NCI-H748 (cell line): ENCODE data around the gene GNAT3.
A peak's percentile ranks its signal among the peaks of the same experiment; 100 is the strongest.

Experiments used
- DNase-seq: peaks from one replicate; lab custom pipeline; 2025; ENCODE audit not compliant: unreplicated experiment; lab: John Stamatoyannopoulos, UW

GNAT3 gene

DNA sequence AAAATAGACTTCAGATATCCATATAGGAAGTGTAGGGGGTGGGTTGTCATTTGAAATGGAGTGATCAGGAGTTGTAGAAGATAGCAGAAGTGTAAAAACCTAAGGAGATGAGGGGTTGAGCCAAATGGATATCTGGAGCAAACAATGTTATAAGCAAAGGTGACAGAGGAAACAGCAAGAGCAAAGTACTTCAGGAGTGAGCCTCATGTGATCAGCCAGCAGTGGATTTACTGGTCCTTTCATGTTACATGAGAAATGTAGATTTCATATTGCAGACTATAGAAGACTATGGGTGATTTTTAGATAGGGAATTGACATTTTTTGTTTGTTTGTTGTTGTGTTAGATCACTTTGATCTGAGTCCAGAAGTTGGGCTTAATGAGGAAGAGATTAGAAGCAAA, 47.7 kb downstream of the GNAT3 start:
- DNase-seq = no peak

- DNase-seq = peak; percentile 68
These were observed 48.5 kb downstream of the GNAT3 start for GRCh38 chr7:80463272-80463920.

DNA sequence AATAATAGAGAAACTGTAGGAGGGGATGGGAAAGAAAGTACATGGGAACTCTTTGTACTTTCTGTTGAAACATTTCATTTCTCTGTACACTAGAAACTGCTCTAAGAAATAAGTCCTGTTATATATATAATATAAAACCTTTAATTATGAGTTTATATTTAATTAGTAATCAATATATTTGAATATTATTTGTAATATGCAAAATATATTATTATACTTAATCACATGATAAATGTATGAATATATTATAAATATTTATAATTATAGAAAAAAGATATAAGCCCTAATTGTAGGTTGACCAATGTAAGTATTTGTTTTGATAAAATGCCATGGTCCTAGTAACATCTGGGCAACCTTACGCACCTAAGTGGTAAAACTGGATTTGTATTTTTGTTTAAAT, 51.0 kb downstream of the GNAT3 start:
- DNase-seq = no peak

GRCh38 chr7:80459776-80460510, 51.9 kb downstream of the GNAT3 start:
- no peak for DNase-seq

DNA sequence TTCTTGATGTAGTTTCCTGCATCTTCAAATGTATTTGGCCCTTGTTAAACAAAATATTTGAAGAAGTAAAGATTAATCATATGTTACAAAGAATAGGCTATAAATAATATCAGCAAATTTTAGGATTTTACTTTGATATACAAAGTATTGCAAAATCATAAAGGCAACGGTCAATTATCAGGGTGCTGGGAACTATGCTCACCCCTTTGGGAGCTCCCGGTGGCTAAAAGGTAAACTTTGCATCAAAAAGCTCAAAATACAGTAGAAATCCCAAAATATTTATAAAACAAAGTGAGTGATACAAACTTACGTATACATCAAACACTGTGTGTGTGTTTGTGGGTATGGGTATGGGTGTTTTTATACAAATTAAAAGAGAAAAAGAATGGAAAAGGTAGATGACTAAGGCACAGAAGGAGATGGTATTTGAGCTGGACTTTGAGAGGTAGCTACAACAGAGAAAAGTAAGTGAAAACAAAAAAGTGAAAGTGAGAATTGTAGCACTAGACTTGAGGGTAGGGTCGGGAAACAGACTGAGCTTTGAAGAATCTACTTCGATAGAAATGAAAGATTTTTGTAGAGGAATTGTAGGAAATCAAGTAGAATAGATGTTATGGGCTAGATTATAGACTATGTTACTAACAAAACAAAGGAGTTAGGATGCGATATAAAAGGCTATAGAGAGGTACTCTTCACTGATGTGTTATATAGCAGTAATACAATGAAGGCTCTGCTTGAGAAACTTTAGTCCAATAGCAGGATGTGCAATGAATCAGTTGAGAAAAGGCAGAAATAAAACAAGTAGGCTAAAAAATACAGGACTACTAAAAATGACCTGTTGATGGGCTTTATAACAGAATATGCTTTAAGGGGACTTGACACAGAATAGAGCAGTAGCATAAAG, 52.8 kb downstream of the GNAT3 start:
- no peak for DNase-seq

DNA sequence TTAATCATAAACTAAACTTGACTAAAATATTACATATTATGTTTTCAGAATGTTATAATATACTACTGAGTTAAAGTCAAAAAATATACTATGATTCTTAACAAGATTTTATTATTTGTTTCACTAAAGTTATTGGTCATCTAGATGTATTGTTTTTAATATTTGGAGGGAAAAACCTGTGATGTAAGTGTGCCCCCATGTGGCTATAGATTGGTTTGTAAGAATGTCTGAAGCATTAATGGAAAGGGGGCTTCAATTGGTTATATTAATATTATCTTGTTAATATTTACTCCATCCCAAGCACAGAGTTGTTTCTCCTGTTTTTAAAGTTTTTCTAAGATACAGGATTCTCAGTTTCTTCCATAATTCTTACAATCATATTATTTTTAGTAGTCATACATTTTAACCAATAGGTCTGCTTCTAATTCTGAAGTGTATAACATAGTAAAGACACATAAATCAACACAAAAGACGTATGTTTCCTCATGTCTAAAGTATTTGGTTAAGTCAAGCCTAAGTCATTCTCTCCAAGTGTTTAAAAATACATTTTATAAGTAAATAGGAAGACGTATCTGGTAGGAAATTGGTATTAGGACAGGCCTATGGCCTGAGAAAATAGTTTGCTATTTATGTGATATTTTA, 58.0 kb downstream of the GNAT3 start:
- DNase-seq = peak; percentile 35

GRCh38 chr7:80450621-80451308, 61.1 kb downstream of the GNAT3 start:
- DNase-seq = no peak

DNA sequence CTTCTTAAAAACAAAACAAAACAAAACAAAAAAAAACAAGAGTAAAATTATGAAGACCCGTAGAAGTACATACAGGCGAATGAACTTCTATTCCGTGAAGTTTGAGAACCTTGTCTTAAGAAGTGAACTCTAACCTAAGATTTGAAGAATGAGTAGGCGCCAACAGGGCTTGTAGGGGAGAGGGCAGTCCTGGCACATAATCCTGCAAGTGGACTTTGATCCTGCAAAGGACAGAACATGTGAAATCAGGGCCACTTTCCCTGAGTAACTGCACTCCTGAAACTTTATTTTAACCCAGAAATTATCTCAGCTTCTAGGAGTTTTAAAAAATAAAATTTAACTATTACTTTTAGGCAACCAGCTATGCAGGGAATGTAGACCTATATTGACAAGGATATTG, 62.0 kb downstream of the GNAT3 start:
- no peak for DNase-seq

- DNase-seq = no peak
These were observed 66.5 kb downstream of the GNAT3 start for GRCh38 chr7:80445351-80445750.

DNA sequence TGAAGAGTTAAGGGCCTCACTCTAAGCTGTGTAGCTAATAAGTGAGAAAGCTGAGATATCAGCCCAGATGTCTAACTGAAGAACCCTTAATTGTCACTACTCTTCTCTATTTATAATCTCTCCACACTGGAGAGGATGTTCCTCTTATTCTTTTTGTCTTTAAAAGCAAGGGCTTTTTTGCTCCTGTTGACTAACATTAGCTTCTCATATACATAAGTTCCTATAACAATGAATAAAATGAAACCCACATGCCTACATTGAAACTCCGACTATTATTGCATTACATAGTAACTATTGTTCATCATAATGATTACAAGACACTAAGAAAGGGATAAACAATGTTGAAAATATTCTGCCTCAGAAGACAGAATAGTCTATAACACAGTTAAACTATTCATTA, 67.1 kb downstream of the GNAT3 start:
- DNase-seq = no peak

GRCh38 chr7:80443325-80443724, 68.5 kb downstream of the GNAT3 start:
- no peak for DNase-seq

GRCh38 chr7:80440883-80441282, 71.0 kb downstream of the GNAT3 start:
- no peak for DNase-seq

DNA sequence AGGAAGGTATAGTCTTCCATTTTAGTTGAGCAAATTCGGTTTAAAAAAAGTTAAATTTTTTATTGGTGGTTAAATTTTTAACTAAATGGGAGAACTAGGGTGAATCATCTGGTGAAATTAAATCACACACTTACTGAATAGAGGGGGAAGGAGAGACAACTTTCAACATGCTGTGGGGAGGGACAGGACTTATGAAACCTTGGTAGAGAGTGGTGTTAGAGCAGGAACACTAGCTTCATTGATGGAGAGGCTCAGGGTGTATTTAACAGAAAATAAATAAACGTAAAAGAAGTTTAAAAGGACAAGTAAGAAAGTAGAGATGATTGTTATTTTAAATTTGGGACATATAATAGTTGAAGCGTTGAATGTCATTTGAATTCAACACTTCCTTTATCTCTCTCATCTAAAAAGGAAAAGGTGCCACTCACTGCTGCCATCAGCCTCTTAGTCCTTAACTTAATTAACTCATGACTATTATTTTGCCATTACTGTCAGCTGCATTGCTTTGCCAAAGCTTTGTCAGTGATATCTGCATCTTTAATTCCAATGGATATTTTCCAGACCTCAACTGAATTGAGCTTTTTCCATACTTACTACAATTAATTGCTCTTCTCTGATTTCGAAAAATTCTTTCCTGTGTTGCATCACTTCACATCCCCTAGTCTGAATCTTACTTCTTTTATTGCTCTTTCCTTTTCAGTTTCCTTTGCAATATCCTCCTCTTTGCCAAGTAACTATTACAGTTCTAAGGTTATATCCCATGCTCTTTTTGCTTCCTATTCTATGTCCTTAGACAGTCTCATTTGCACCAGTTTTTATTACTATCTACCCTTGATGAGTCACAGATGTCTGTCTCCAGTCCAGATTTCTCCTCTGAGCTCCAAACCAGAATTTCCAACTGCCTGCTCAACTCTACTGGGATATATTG, 71.7 kb downstream of the GNAT3 start:
- no peak for DNase-seq

DNA sequence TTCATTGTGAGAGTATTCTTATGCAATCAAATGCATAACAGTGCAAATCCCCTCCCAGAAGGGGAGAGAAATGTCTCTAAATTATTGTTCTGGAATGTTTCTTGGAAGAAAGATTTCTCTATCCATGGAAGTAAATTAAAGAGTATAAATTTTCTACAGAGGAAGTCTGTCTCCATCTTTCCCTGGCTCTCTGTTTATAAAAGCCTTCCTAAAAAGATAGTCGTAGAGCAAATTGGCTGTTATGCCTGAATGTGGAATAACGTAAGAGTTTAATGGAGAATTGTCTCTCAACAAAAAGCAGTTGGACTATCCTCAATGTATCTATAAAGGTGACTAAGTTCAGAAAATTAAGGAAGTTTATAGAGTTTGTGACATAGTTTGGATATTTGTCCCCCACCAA, 76.3 kb downstream of the GNAT3 start:
- no peak for DNase-seq

- no peak for DNase-seq
These were observed 77.8 kb downstream of the GNAT3 start for GRCh38 chr7:80434047-80434446.

DNA sequence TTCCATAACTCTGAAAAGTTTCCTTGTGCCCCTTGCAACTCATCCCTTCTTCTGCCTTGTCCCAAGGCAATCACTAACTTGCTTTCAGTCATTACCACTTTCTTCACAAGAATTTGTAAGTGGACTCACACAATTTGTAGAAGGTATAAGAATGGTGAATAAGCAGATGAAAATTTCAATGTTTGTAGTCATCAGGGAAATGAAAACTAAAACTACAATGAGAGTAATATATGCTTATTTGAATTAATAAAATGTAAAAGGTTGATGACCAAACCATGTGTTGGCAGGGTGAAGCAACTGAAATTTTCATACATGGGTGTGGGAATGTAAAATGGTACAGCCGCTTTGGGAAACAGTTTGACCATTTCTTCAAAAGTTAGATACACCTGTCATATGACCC, 79.7 kb downstream of the GNAT3 start:
- no peak for DNase-seq

- DNase-seq = no peak
These were observed 82.7 kb downstream of the GNAT3 start for GRCh38 chr7:80429181-80429580.

DNA sequence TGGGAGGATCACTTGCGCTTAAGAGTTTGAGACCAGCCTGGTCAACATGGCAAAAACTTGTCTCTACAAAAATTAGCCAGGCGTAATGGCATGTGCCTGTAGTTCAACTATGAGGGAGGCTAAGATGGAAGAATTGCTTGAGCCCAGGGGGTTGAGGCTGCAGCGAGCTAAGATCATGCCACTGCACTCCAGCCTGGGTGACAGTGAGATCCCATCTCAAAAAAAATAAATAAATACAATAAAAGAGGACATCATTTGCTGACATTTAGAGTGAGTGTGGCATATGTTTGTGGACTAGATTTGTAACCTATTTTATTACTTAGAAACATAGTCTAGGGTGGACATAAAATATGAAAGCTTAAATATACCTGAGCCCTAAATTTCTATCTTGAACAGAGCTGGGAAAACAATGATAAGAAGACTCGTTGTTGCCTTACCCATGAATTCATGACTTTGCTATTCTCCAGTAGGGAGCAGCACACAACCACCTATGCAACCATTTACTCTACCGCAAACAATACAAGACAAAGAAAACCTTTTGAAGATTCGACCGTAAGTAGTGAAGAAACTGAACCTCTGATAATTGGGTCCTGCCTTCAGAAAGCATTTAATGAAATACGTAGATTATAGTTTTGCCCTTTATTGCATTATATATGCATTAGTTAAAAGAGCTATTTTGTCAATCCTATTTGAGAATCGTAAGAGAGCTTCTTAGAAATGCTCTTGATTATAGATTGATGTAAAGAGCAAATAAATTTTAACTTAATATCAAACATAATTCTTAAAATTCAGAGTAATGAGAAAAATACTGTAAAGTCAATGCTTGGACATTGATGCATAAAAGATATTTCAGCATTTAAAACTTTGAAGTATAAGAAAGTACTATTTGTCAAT, 83.5 kb downstream of the GNAT3 start:
- DNase-seq = peak; percentile 62

DNA sequence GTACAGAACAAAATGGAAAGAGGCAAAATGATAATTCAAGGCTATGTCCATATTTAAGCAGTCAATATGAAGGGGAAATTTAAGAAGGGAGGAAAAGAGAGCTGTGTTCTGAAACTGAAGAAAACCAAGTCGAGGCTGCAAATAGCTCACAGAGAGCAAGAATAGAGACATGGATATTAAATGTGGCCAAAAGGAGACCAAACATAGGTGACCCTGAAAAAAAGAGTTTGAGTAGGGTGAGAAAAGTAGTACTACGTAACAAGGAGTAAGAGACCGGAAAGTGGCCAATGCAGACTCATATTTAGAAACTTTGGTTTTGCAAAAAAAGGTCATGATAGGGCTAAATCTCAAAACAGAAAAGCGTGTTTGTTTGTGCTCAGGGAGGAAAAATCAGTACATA, 84.6 kb downstream of the GNAT3 start:
- DNase-seq = no peak
